ENCODE measurements around the gene R3HCC1L.

DNA sequence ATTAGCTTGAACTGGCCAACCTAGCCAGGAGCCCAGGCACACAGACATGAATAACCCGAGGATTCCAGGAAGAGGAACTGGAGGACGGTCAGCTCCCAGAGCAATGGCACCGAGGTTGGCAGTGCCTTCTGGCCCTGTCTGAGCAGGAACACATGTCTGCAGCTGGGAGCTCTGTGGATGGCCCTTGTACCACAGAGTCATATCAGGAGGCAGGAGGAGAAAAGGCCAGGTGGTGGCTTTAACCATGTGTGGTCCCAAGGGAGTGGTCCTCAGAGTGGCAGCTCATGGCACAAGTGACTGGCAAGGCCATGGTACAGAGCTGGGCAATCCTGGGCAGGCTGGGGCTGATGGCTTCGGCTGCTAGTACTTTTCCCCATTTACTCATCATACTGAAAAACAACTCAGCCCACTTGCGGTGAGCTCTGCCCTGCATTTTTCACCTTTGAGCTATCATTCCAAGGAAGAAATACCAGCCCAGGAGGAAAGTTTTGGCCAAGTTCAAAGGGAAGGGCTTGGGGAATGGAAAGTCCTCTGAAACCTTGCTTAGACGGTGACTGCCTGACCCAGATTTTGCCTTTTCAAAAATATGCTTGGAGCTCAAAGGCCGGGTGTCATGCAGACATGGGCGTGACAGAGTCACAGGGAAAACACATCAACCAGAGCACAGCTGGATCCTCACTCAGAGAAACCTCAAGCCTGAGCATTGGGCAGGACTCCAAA lies 159.3 kb downstream of the R3HCC1L start:
- TF ChIP-seq IKZF1 (conservative IDR thresholded peaks at IDR 0.05) (no peak), ZNF274 (IDR thresholded peaks at IDR 0.05; ENCODE audit: insufficient read depth, insufficient read length) (no peak), TBL1XR1 (IDR thresholded peaks at IDR 0.05; ENCODE audit: low read depth, low read length) (no peak)
